ENCODE measurements around the gene HSPB1. TPM values are rescaled to one million over a fixed set of nuclear protein-coding genes. Genes with fewer than 3 reads are reported as not detected.

Gene HSPB1
- total and polyA plus RNA-seq, 2 of the 13 experiments (the other 11 are each of a cell fraction or from before 2014, with no cell fraction given) = 21.0 to 38.6 TPM

- TF ChIP-seq ZSCAN5A (CRISPR knock-in tag; IDR thresholded peaks at IDR 0.05; ENCODE audit: borderline replicate concordance) (0 out of 2 replicates have a peak, but pooled peaks have one; percentile 70), ZNF841 (CRISPR knock-in tag; IDR thresholded peaks at IDR 0.05; ENCODE audit: borderline replicate concordance) (no peak), ZBTB20 (CRISPR knock-in tag; IDR thresholded peaks at IDR 0.05; ENCODE audit: borderline replicate concordance, low read depth) (peak; percentile 36; the same call in 1 of the 2 replicates), GABPA (IDR thresholded peaks at IDR 0.05; ENCODE audit: low read depth, low read length) (no peak), GABPA (CRISPR knock-in tag; IDR thresholded peaks at IDR 0.05; ENCODE audit: low read depth) (peak; percentile 51; the same call in 1 of the 2 replicates), ZBTB33 (CRISPR knock-in tag; IDR thresholded peaks at IDR 0.05) (no peak), SNAPC2 (CRISPR knock-in tag; IDR thresholded peaks at IDR 0.05) (0 out of 2 replicates have a peak, but pooled peaks have one; percentile 49), MAZ (IDR thresholded peaks at IDR 0.05; ENCODE audit: borderline replicate concordance, low read depth, low read length) (no peak; the same call in 1 of the 2 replicates), MAZ (CRISPR knock-in tag; IDR thresholded peaks at IDR 0.05; ENCODE audit: low read depth) (peak; percentile 33; the same call in 1 of the 2 replicates), NKX3-1 (CRISPR knock-in tag; IDR thresholded peaks at IDR 0.05) (no peak), ZNF703 (CRISPR knock-in tag; IDR thresholded peaks at IDR 0.05; ENCODE audit: borderline replicate concordance) (peak; percentile 70; the same call in 1 of the 2 replicates), GFI1 (CRISPR knock-in tag; IDR thresholded peaks at IDR 0.05; ENCODE audit: borderline replicate concordance) (no peak), STAT6 (CRISPR knock-in tag; IDR thresholded peaks at IDR 0.05; ENCODE audit: borderline replicate concordance) (peak; percentile 72; the same call in 1 of the 2 replicates)
- TF ChIP-seq, protein P1, sequence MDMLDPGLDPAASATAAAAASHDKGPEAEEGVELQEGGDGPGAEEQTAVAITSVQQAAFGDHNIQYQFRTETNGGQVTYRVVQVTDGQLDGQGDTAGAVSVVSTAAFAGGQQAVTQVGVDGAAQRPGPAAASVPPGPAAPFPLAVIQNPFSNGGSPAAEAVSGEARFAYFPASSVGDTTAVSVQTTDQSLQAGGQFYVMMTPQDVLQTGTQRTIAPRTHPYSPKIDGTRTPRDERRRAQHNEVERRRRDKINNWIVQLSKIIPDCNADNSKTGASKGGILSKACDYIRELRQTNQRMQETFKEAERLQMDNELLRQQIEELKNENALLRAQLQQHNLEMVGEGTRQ (IDR thresholded peaks at IDR 0.05; ENCODE audit: low read depth, low read length) = no peak
- TF ChIP-seq, protein P1 (CRISPR knock-in tag; IDR thresholded peaks at IDR 0.05; ENCODE audit: borderline replicate concordance) = no peak
- TF ChIP-seq, protein P2, sequence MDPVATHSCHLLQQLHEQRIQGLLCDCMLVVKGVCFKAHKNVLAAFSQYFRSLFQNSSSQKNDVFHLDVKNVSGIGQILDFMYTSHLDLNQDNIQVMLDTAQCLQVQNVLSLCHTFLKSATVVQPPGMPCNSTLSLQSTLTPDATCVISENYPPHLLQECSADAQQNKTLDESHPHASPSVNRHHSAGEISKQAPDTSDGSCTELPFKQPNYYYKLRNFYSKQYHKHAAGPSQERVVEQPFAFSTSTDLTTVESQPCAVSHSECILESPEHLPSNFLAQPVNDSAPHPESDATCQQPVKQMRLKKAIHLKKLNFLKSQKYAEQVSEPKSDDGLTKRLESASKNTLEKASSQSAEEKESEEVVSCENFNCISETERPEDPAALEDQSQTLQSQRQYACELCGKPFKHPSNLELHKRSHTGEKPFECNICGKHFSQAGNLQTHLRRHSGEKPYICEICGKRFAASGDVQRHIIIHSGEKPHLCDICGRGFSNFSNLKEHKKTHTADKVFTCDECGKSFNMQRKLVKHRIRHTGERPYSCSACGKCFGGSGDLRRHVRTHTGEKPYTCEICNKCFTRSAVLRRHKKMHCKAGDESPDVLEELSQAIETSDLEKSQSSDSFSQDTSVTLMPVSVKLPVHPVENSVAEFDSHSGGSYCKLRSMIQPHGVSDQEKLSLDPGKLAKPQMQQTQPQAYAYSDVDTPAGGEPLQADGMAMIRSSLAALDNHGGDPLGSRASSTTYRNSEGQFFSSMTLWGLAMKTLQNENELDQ (CRISPR knock-in tag; IDR thresholded peaks at IDR 0.05; ENCODE audit: borderline replicate concordance) = peak; percentile 68; the same call in 1 of the 2 replicates
Observed at GRCh38 chr7:76317782-76318487, 15.5 kb downstream of the HSPB1 start (continued).

Data from HepG2 (cell line).